Activated B cell treated with CpG ODN at 0.5 μM for 24 hours (primary cell): ENCODE results near the gene MUC20. TPM values are rescaled to one million over a fixed set of nuclear protein-coding genes. Genes with fewer than 3 reads are reported as not detected.
"Not testable (repeated sequence)": the region's sequence is repeated elsewhere in the genome, so short reads cannot be mapped to it uniquely, and the experiment has no call there.

Experiments
- ATAC-seq: fragments of 200-7000 bp; cut with Tn5 transposase; one replicate; pipeline ENCODE4 v1.10.0; 2021; ENCODE audit warnings: low read depth, mild to moderate bottlenecking, moderate library complexity
- CTCF ChIA-PET: fragments of 350-600 bp; sonication (Branson Sonifier 250); formaldehyde crosslinking; loops from one replicate; lab custom pipeline; 2021; ENCODE audit warnings: antibody characterized with exemption; lab: Charles Lee
- POLR2A ChIA-PET: fragments of 350-600 bp; sonication (Branson Sonifier 250); formaldehyde crosslinking; loops from one replicate; lab custom pipeline; 2021; ENCODE audit warnings: antibody characterized with exemption; lab: Charles Lee
- DNase-seq: peaks from one replicate; pipeline ENCODE4 v3.0.0; 2022
- H3K27ac Mint-ChIP-seq: one replicate; pipeline ENCODE4 v1.8.0; 2020; ENCODE audit warnings: mixed read lengths
- H3K27me3 Mint-ChIP-seq: one replicate; pipeline ENCODE4 v1.8.0; 2021; ENCODE audit warnings: mixed read lengths
- H3K36me3 Mint-ChIP-seq: one replicate; pipeline ENCODE4 v1.8.0; 2021; ENCODE audit warnings: low read depth, mixed read lengths
- H3K4me1 Mint-ChIP-seq: one replicate; pipeline ENCODE4 v1.8.0; 2021; ENCODE audit warnings: mixed read lengths
- H3K4me3 Mint-ChIP-seq: one replicate; pipeline ENCODE4 v1.8.0; 2020; ENCODE audit warnings: mild to moderate bottlenecking, mixed read lengths
- H3K9me3 Mint-ChIP-seq: one replicate; pipeline ENCODE4 v1.8.0; 2020; ENCODE audit warnings: mixed read lengths
- CTCF ChIP-seq: fragments of 200-600 bp; IDR thresholded peaks from one replicate; pipeline ENCODE4 v1.8.0; 2022; ENCODE audit warnings: antibody characterized with exemption, mild to moderate bottlenecking
- intact Hi-C: fragments of 100-400 bp; cut with micrococcal nuclease; formaldehyde crosslinking; loops from one replicate; pipeline ENCODE4 v1.15.1; 2024
- total RNA-seq: library from RNA; stranded (reverse); gene quantifications from 2 replicates; pipeline ENCODE4 v1.2.3, GENCODE V29; 2022

MUC20 gene
- total RNA-seq, 1 donor from 2014 or later: 4.1 TPM

- peak overlapping the region; percentile 4 for H3K27ac Mint-ChIP-seq
- DNase-seq (no peak), ATAC-seq (peak; percentile 50)
- H3K36me3 Mint-ChIP-seq: peaks cover 27% of the 10 kb centered on the region
- peaks cover 6% of the 10 kb centered on the region for H3K27me3 Mint-ChIP-seq
- ChIA-PET CTCF (interaction anchor here (1.2 kb wide), 1 partner anchor 10 kb away, joined by 3 read pairs; no protein-coding TSS in a partner anchor), POLR2A (interaction anchor here (0.6 kb wide), 1 partner anchor 160 kb away, joined by 3 read pairs; no protein-coding TSS in a partner anchor)
- H3K9me3 Mint-ChIP-seq: no peaks in the 10 kb centered on the region
- no peak overlapping the region for H3K4me3 Mint-ChIP-seq
- TF ChIP-seq CTCF: no peak
- intact Hi-C loops: no loop called here
- H3K4me1 Mint-ChIP-seq: peaks cover 8% of the 10 kb centered on the region
Measured at GRCh38 chr3:195715583-195716266, 5.1 kb upstream of the MUC20 start.

DNA sequence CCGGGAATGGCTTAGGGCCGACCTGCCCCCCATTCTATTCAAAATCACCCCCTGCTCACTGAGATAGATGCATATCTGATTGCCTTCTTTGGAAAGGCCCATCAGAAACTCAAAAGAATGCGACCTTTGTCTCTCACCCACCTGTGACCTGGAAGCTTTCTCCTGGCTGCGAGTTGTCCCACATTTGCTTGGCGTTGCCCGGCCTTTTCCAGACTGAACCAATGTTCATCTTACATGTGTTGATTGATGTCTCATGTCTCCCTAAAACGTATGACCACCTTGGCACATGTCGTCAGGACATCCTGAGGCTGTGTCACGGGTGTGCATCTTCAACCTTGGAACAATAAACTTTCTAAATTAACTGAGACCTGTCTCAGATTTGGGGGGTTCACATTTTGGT, 3.4 kb upstream of the MUC20 start:
- Mint-ChIP-seq H3K27ac (no peak overlapping the region), H3K9me3 (no peaks in the 10 kb centered on the region), H3K27me3 (peaks cover 6% of the 10 kb centered on the region), H3K4me3 (no peak overlapping the region), H3K36me3 (peaks cover 16% of the 10 kb centered on the region), H3K4me1 (peaks cover 8% of the 10 kb centered on the region)
- ChIA-PET CTCF (interaction anchor here (1.2 to 1.3 kb wide), 2 partner anchors 12 to 30 kb away, joined by 3 to 4 read pairs; no protein-coding TSS in a partner anchor), POLR2A (no interaction called here)
- ATAC-seq (no peak), DNase-seq (no peak)
- intact Hi-C loops: no loop called here
- no peak for TF ChIP-seq CTCF

- Mint-ChIP-seq H3K27me3 (peaks cover 6% of the 10 kb centered on the region), H3K4me1 (peaks cover 8% of the 10 kb centered on the region), H3K27ac (no peak overlapping the region), H3K36me3 (peaks cover 16% of the 10 kb centered on the region), H3K9me3 (no peaks in the 10 kb centered on the region), H3K4me3 (no peak overlapping the region)
- ATAC-seq: no peak
- intact Hi-C loops: no loop called here
- no peak for TF ChIP-seq CTCF
- POLR2A ChIA-PET: no interaction called here
- DNase-seq: no peak
- CTCF ChIA-PET: interaction anchor here (1.3 kb wide), 1 partner anchor 30 kb away, joined by 4 read pairs; no protein-coding TSS in a partner anchor
Measured at GRCh38 chr3:195717852-195718476, 2.8 kb upstream of the MUC20 start.

- Mint-ChIP-seq H3K36me3 (peaks cover 16% of the 10 kb centered on the region), H3K9me3 (no peaks in the 10 kb centered on the region), H3K4me1 (peaks cover 8% of the 10 kb centered on the region), H3K27ac (no peak overlapping the region), H3K4me3 (no peak overlapping the region), H3K27me3 (peaks cover 6% of the 10 kb centered on the region)
- no peak for TF ChIP-seq CTCF
- intact Hi-C loops: no loop called here
- ATAC-seq (no peak), DNase-seq (no peak)
- CTCF ChIA-PET: no interaction called here
- POLR2A ChIA-PET: no interaction called here
Measured at GRCh38 chr3:195718477-195718984, 2.2 kb upstream of the MUC20 start.

- H3K27me3 Mint-ChIP-seq, H3K27ac Mint-ChIP-seq, ATAC-seq, CTCF ChIA-PET, H3K4me3 Mint-ChIP-seq, DNase-seq, H3K4me1 Mint-ChIP-seq, H3K9me3 Mint-ChIP-seq: not testable (repeated sequence)
- H3K36me3 Mint-ChIP-seq: peaks cover 11% of the 10 kb centered on the region
- intact Hi-C loops: loop anchor here (2.0 kb wide), 1 partner anchor 105 kb away; no protein-coding TSS in a partner anchor
- POLR2A ChIA-PET: interaction anchor here (0.7 kb wide), 3 partner anchors 16 to 619 kb away, joined by 3 read pairs; no protein-coding TSS in a partner anchor
Measured at GRCh38 chr3:195719514-195720254, 1.1 kb upstream of the MUC20 start.

- ATAC-seq, intact Hi-C loops, CTCF ChIA-PET, DNase-seq, H3K9me3 Mint-ChIP-seq, H3K4me3 Mint-ChIP-seq, H3K4me1 Mint-ChIP-seq, POLR2A ChIA-PET, H3K36me3 Mint-ChIP-seq, H3K27ac Mint-ChIP-seq: not testable (repeated sequence)
- H3K27me3 Mint-ChIP-seq: peaks cover 12% of the 10 kb centered on the region
Measured at GRCh38 chr3:195722139-195722995, 1.6 kb downstream of the MUC20 start.

DNA sequence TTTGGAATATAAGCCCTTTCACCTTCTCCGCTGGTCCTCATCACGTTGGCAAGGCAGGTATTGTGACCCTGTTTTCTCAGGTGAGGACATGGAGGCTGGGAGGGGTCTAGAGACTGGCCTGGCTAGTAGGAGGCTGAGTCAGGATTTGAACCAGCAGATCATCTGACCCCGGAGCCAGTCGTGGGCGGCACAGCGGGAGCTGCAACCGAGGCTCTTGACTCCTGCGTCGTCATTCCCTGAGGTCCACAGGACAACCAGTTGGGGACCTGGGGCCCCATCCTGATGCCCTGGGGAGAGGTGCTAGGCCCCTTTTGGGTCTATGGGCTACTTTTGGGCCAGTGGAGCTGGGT, 2.2 kb downstream of the MUC20 start:
- intact Hi-C loops: not testable (repeated sequence)

More for the DNA sequence above, 2.2 kb downstream of the MUC20 start:
- CTCF ChIA-PET, H3K36me3 Mint-ChIP-seq, H3K4me3 Mint-ChIP-seq, DNase-seq, ATAC-seq, POLR2A ChIA-PET, H3K27ac Mint-ChIP-seq, H3K4me1 Mint-ChIP-seq, H3K9me3 Mint-ChIP-seq: not testable (repeated sequence)
- peaks cover 12% of the 10 kb centered on the region for H3K27me3 Mint-ChIP-seq
